IMR-90 (cell line): ENCODE data around the gene FAM131C.

Source experiments
- CEBPB ChIP-seq: IDR thresholded peaks from 2 replicates; pipeline ENCODE4 v1.6.1; 2012; ENCODE audit warnings: low read depth, low read length, improper control_type of control experiment
- CHD1 ChIP-seq: IDR thresholded peaks from 2 replicates; pipeline ENCODE4 v1.6.1; 2012; ENCODE audit warnings: low read depth, low read length, improper control_type of control experiment
- CTCF ChIP-seq: conservative IDR thresholded peaks from 2 replicates; pipeline ENCODE4 v1.5.1; 2012; ENCODE audit warnings: mild to moderate bottlenecking, low read depth, low read length, improper control_type of control experiment
- FOS ChIP-seq: fragments of 150-350 bp; IDR thresholded peaks from 2 replicates; pipeline ENCODE4 v1.6.1; 2016; ENCODE audit warnings: low read depth, low read length
- MAFK ChIP-seq: IDR thresholded peaks from 2 replicates; pipeline ENCODE4 v1.6.1; 2012; ENCODE audit warnings: low read depth, low read length, improper control_type of control experiment
- MXI1 ChIP-seq: IDR thresholded peaks from 2 replicates; pipeline ENCODE4 v1.6.1; 2012; ENCODE audit warnings: low read depth, mild to moderate bottlenecking, low read length, moderate library complexity, borderline replicate concordance
- NFE2L2 ChIP-seq: fragments of 150-350 bp; IDR thresholded peaks from 2 replicates; pipeline ENCODE4 v1.6.1; 2016; ENCODE audit warnings: low read depth, mild to moderate bottlenecking, low read length
- POLR2A ChIP-seq: IDR thresholded peaks from 2 replicates; pipeline ENCODE4 v1.6.1; 2012; ENCODE audit warnings: mild to moderate bottlenecking, low read depth, low read length
- RAD21 ChIP-seq: IDR thresholded peaks from 2 replicates; pipeline ENCODE4 v1.6.1; 2012; ENCODE audit warnings: low read length, improper control_type of control experiment
- RFX5 ChIP-seq: IDR thresholded peaks from 2 replicates; pipeline ENCODE4 v1.8.0; 2012; ENCODE audit warnings: low read depth, mild to moderate bottlenecking, low read length, moderate library complexity
- SMC3 ChIP-seq: fragments of 150-350 bp; IDR thresholded peaks from 2 replicates; pipeline ENCODE4 v1.6.1; 2016; ENCODE audit warnings: low read depth, mild to moderate bottlenecking, antibody characterized with exemption, low read length, moderate library complexity
- TF ChIP-seq, protein P1 (sequence below): fragments of 150-350 bp; IDR thresholded peaks from 2 replicates; pipeline ENCODE4 v1.6.1; 2017; ENCODE audit warnings: mild to moderate bottlenecking, antibody characterized with exemption, low read length, low read depth
- TF ChIP-seq, protein P2 (sequence below): fragments of 150-350 bp; IDR thresholded peaks from 2 replicates; pipeline ENCODE4 v1.6.1; 2016; ENCODE audit warnings: low read depth, mild to moderate bottlenecking, low read length, moderate library complexity, borderline replicate concordance

- TF ChIP-seq FOS = no peak
- no peak for TF ChIP-seq CTCF
- TF ChIP-seq SMC3 = no peak
- no peak for TF ChIP-seq RFX5
- TF ChIP-seq, protein P1, sequence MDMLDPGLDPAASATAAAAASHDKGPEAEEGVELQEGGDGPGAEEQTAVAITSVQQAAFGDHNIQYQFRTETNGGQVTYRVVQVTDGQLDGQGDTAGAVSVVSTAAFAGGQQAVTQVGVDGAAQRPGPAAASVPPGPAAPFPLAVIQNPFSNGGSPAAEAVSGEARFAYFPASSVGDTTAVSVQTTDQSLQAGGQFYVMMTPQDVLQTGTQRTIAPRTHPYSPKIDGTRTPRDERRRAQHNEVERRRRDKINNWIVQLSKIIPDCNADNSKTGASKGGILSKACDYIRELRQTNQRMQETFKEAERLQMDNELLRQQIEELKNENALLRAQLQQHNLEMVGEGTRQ = no peak
- no peak for TF ChIP-seq MAFK
- TF ChIP-seq POLR2A = no peak
- TF ChIP-seq CHD1 = no peak
- TF ChIP-seq, protein P2, sequence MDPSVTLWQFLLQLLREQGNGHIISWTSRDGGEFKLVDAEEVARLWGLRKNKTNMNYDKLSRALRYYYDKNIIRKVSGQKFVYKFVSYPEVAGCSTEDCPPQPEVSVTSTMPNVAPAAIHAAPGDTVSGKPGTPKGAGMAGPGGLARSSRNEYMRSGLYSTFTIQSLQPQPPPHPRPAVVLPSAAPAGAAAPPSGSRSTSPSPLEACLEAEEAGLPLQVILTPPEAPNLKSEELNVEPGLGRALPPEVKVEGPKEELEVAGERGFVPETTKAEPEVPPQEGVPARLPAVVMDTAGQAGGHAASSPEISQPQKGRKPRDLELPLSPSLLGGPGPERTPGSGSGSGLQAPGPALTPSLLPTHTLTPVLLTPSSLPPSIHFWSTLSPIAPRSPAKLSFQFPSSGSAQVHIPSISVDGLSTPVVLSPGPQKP = no peak
- TF ChIP-seq RAD21 = no peak
- TF ChIP-seq MXI1 = no peak
- TF ChIP-seq NFE2L2 = no peak
- TF ChIP-seq CEBPB = no peak
Observed at GRCh38 chr1:16074217-16074616, 766 bp upstream of the FAM131C start.
